Mesothelial cell of epicardium (in vitro differentiated cells): Measurements from ENCODE around the gene ZNF417. TPM values are rescaled to one million over a fixed set of nuclear protein-coding genes. Genes with fewer than 3 reads are reported as not detected.
A peak's percentile ranks its signal among the peaks of the same experiment; 100 is the strongest.

Source experiments
- DNase-seq, 2 experiments: peaks; one replicate each; pipeline ENCODE4 v3.0.0; 2021; ENCODE audit warnings: low spot score in 2 of 2; ENCODE audit not compliant: unreplicated experiment in 2 of 2
- H3K27ac Mint-ChIP-seq: 2 replicates; pipeline ENCODE4 v1.8.0; 2021; ENCODE audit warnings: mixed read lengths
- H3K27me3 Mint-ChIP-seq: 2 replicates; pipeline ENCODE4 v1.8.0; 2021; ENCODE audit warnings: low read depth, mixed read lengths
- H3K36me3 Mint-ChIP-seq: 2 replicates; pipeline ENCODE4 v1.8.0; 2021; ENCODE audit warnings: mixed read lengths
- H3K4me1 Mint-ChIP-seq: 2 replicates; pipeline ENCODE4 v1.8.0; 2021; ENCODE audit warnings: mixed read lengths
- H3K4me3 Mint-ChIP-seq: 2 replicates; pipeline ENCODE4 v1.8.0; 2021; ENCODE audit warnings: mild to moderate bottlenecking, moderate library complexity, mixed read lengths
- H3K9me3 Mint-ChIP-seq: 2 replicates; pipeline ENCODE4 v1.8.0; 2021; ENCODE audit warnings: mixed read lengths
- CTCF ChIP-seq: fragments of 200-600 bp; sonication (generic); IDR thresholded peaks from one replicate; pipeline ENCODE4 v1.5.0; 2021; ENCODE audit warnings: antibody characterized with exemption; ENCODE audit not compliant: unreplicated experiment
- total RNA-seq: library from RNA; stranded (reverse); gene quantifications from 3 replicates; pipeline ENCODE4 v1.2.1, GENCODE V29; 2021

ZNF417 gene
- total RNA-seq, 1 donor from 2014 or later: 25.1 TPM

- Mint-ChIP-seq H3K4me3 (peak within 1 kb of the TSS; percentile 98), H3K27ac (peak within 1 kb of the TSS; percentile 94), H3K36me3 (peaks cover 78% of the 10 kb centered on the region), H3K9me3 (peaks cover 60% of the 10 kb centered on the region), H3K27me3 (no peaks in the 10 kb centered on the region), H3K4me1 (peaks cover 10% of the 10 kb centered on the region)
- DNase-seq: peak in 1 of 2 experiments; percentile 60
- no peak for TF ChIP-seq CTCF
These were observed 18.7 kb upstream of the ZNF417 start, which contains the start of gene ZNF418 for GRCh38 chr19:57934820-57935665. TSS of gene ZNF418 (minus strand) at chr19:57935402. CDS start at chr19:57933822, 1,580 bp downstream.

- Mint-ChIP-seq H3K27me3 (no peaks in the 10 kb centered on the region), H3K4me1 (no peaks in the 10 kb centered on the region), H3K9me3 (peaks cover 64% of the 10 kb centered on the region), H3K36me3 (peaks cover 90% of the 10 kb centered on the region), H3K27ac (no peak overlapping the region), H3K4me3 (no peak overlapping the region)
- no peak for TF ChIP-seq CTCF
- no peak for DNase-seq
These were observed 11.2 kb upstream of the ZNF417 start for GRCh38 chr19:57927587-57927986.

GRCh38 chr19:57914531-57914930 is 1.9 kb downstream of the ZNF417 start:
- H3K9me3 Mint-ChIP-seq: no peaks in the 10 kb centered on the region
- H3K4me1 Mint-ChIP-seq: peaks cover 17% of the 10 kb centered on the region
- H3K27me3 Mint-ChIP-seq: no peaks in the 10 kb centered on the region
- peak overlapping the region; percentile 94 for H3K4me3 Mint-ChIP-seq
- peak overlapping the region; percentile 64 for H3K27ac Mint-ChIP-seq
- H3K36me3 Mint-ChIP-seq: peaks cover 31% of the 10 kb centered on the region
- DNase-seq: no peak
- TF ChIP-seq CTCF: no peak

- TF ChIP-seq CTCF: no peak
- no peak overlapping the region for H3K4me3 Mint-ChIP-seq
- H3K4me1 Mint-ChIP-seq: peaks cover 3% of the 10 kb centered on the region
- H3K27ac Mint-ChIP-seq: no peak overlapping the region
- no peaks in the 10 kb centered on the region for H3K27me3 Mint-ChIP-seq
- H3K9me3 Mint-ChIP-seq: no peaks in the 10 kb centered on the region
- DNase-seq: no peak
- H3K36me3 Mint-ChIP-seq: peaks cover 37% of the 10 kb centered on the region
These were observed 9.0 kb downstream of the ZNF417 start for GRCh38 chr19:57907394-57907793.

- peaks cover 8% of the 10 kb centered on the region for H3K4me1 Mint-ChIP-seq
- no peak for TF ChIP-seq CTCF
- no peak overlapping the region for H3K4me3 Mint-ChIP-seq
- DNase-seq: no peak
- H3K27me3 Mint-ChIP-seq: no peaks in the 10 kb centered on the region
- no peak overlapping the region for H3K27ac Mint-ChIP-seq
- no peaks in the 10 kb centered on the region for H3K9me3 Mint-ChIP-seq
- peaks cover 23% of the 10 kb centered on the region for H3K36me3 Mint-ChIP-seq
These were observed 11.1 kb downstream of the ZNF417 start for GRCh38 chr19:57905258-57905657.
